H9 (cell line): ENCODE data around the gene F3. TPM values are rescaled to one million over a fixed set of nuclear protein-coding genes. Genes with fewer than 3 reads are reported as not detected.

Source experiments
- DNase-seq: peaks from one replicate; pipeline ENCODE4 v3.0.0-alpha.2; 2017
- H2AFZ ChIP-seq: one replicate; pipeline ENCODE4 v1.6.1; 2013; ENCODE audit warnings: mild to moderate bottlenecking, low read length, control low read depth, moderate library complexity
- H2AK5ac ChIP-seq: 2 replicates; pipeline ENCODE4 v1.6.1; 2013; ENCODE audit warnings: low read length, control low read depth, mixed read lengths; ENCODE audit not compliant: insufficient read length
- H2BK120ac ChIP-seq: one replicate; pipeline ENCODE4 v1.6.1; 2013; ENCODE audit warnings: low read depth, mild to moderate bottlenecking, low read length, control low read depth, inconsistent platforms; ENCODE audit not compliant: poor library complexity, severe bottlenecking
- H2BK12ac ChIP-seq: 2 replicates; pipeline ENCODE4 v1.6.1; 2013; ENCODE audit warnings: low read length, control low read depth, mixed read lengths, low read depth; ENCODE audit not compliant: insufficient read length
- H2BK15ac ChIP-seq: 2 replicates; pipeline ENCODE4 v1.6.1; 2013; ENCODE audit warnings: low read depth, low read length, control low read depth
- H2BK20ac ChIP-seq: one replicate; pipeline ENCODE4 v1.6.1; 2013; ENCODE audit warnings: low read depth, mild to moderate bottlenecking, low read length, control low read depth, inconsistent platforms; ENCODE audit not compliant: poor library complexity, severe bottlenecking
- H2BK5ac ChIP-seq: 2 replicates; pipeline ENCODE4 v1.6.1; 2013; ENCODE audit warnings: low read length, control low read depth, mixed read lengths; ENCODE audit not compliant: insufficient read length
- H3K14ac ChIP-seq: 2 replicates; pipeline ENCODE4 v1.6.1; 2013; ENCODE audit warnings: low read length, control low read depth; ENCODE audit not compliant: insufficient read depth
- H3K18ac ChIP-seq: 2 replicates; pipeline ENCODE4 v1.6.1; 2013; ENCODE audit warnings: low read depth, mild to moderate bottlenecking, mixed read lengths, low read length, control low read depth; ENCODE audit not compliant: insufficient read length
- H3K23ac ChIP-seq: 2 replicates; pipeline ENCODE4 v1.6.1; 2013; ENCODE audit warnings: low read length, control low read depth, mixed read lengths, low read depth; ENCODE audit not compliant: insufficient read length
- H3K23me2 ChIP-seq: 2 replicates; pipeline ENCODE4 v1.6.1; 2013; ENCODE audit warnings: low read depth, mild to moderate bottlenecking, mixed read lengths, low read length, control low read depth; ENCODE audit not compliant: insufficient read length, poor library complexity, severe bottlenecking
- H3K27ac ChIP-seq: 2 replicates; pipeline ENCODE4 v1.5.1; 2013; ENCODE audit warnings: low read length, control low read depth, mixed read lengths, low read depth; ENCODE audit not compliant: insufficient read length
- H3K27me3 ChIP-seq: 2 replicates; pipeline ENCODE4 v1.6.1; 2013; ENCODE audit warnings: low read length, control low read depth, inconsistent platforms; ENCODE audit not compliant: insufficient read depth
- H3K4ac ChIP-seq: 2 replicates; pipeline ENCODE4 v1.6.1; 2013; ENCODE audit warnings: low read depth, mild to moderate bottlenecking, control low read depth, inconsistent platforms, low read length, moderate library complexity
- H3K4me1 ChIP-seq: 2 replicates; pipeline ENCODE4 v1.6.1; 2013; ENCODE audit warnings: low read length, control low read depth, inconsistent platforms; ENCODE audit not compliant: insufficient read depth
- H3K4me2 ChIP-seq: 2 replicates; pipeline ENCODE4 v1.6.1; 2013; ENCODE audit warnings: low read length, control low read depth, mixed read lengths; ENCODE audit not compliant: insufficient read length, insufficient read depth
- H3K56ac ChIP-seq: 2 replicates; pipeline ENCODE4 v1.6.1; 2013; ENCODE audit warnings: low read depth, mild to moderate bottlenecking, mixed read lengths, low read length, control low read depth; ENCODE audit not compliant: insufficient read length
- H3K79me1 ChIP-seq: 2 replicates; pipeline ENCODE4 v1.6.1; 2013; ENCODE audit warnings: low read depth, mild to moderate bottlenecking, moderate library complexity, low read length, control low read depth, inconsistent platforms; ENCODE audit not compliant: insufficient read depth, poor library complexity, severe bottlenecking
- H3K79me2 ChIP-seq: 2 replicates; pipeline ENCODE4 v1.6.1; 2013; ENCODE audit warnings: low read length, control low read depth, inconsistent platforms; ENCODE audit not compliant: insufficient read depth
- H3K9ac ChIP-seq: 2 replicates; pipeline ENCODE4 v1.6.1; 2013; ENCODE audit warnings: low read length, control low read depth, mixed read lengths; ENCODE audit not compliant: insufficient read length; ENCODE audit errors: extremely low read depth
- H3K9me3 ChIP-seq: one replicate; pipeline ENCODE4 v1.6.1; 2013; ENCODE audit warnings: low read depth, low read length, inconsistent platforms; ENCODE audit not compliant: control insufficient read depth
- H3T11ph ChIP-seq: one replicate; pipeline ENCODE4 v1.6.1; 2013; ENCODE audit warnings: mild to moderate bottlenecking, low read length, control low read depth, inconsistent platforms
- H4K20me1 ChIP-seq: one replicate; pipeline ENCODE4 v1.6.1; 2013; ENCODE audit not compliant: control insufficient read depth, insufficient read length, insufficient read depth
- H4K5ac ChIP-seq: 2 replicates; pipeline ENCODE4 v1.6.1; 2013; ENCODE audit warnings: low read depth, mild to moderate bottlenecking, mixed read lengths, low read length, control low read depth; ENCODE audit not compliant: insufficient read length
- H4K8ac ChIP-seq: replicated peaks from 2 replicates; pipeline ENCODE4 v1.6.1; 2013; ENCODE audit warnings: low read length, control low read depth, mixed read lengths, low read depth; ENCODE audit not compliant: insufficient read length
- H4K91ac ChIP-seq: 2 replicates; pipeline ENCODE4 v1.6.1; 2013; ENCODE audit warnings: low read depth, mild to moderate bottlenecking, moderate library complexity, mixed read lengths, low read length, control low read depth; ENCODE audit not compliant: insufficient read length
- H3K27ac Mint-ChIP-seq, 3 experiments: 2 replicates in 2 of 3; 3 replicates in 1 of 3; pipeline ENCODE4 v1.8.0; 2020 to 2021; ENCODE audit warnings: mixed read lengths in 3 of 3, mild to moderate bottlenecking in 1 of 3, moderate library complexity in 1 of 3
- H3K27me3 Mint-ChIP-seq: 2 replicates; pipeline ENCODE4 v1.8.0; 2021; ENCODE audit warnings: low read depth, mild to moderate bottlenecking, moderate library complexity, mixed read lengths
- H3K36me3 Mint-ChIP-seq, 3 experiments: 2 replicates in 2 of 3; 3 replicates in 1 of 3; pipeline ENCODE4 v1.8.0; 2020 to 2021; ENCODE audit warnings: low read depth in 3 of 3, mixed read lengths in 3 of 3; ENCODE audit not compliant: insufficient read depth in 1 of 3
- H3K4me1 Mint-ChIP-seq, 2 experiments: 2 replicates each; pipeline ENCODE4 v1.8.0; 2020; ENCODE audit warnings: mixed read lengths in 2 of 2
- H3K4me3 Mint-ChIP-seq, 2 experiments: 2 replicates in 1 of 2; 3 replicates in 1 of 2; pipeline ENCODE4 v1.8.0; 2020 to 2021; ENCODE audit warnings: mild to moderate bottlenecking in 2 of 2, mixed read lengths in 2 of 2, moderate library complexity in 1 of 2
- H3K9me3 Mint-ChIP-seq, 2 experiments: 2 replicates in 1 of 2; 3 replicates in 1 of 2; pipeline ENCODE4 v1.8.0; 2020; ENCODE audit warnings: mild to moderate bottlenecking in 2 of 2, mixed read lengths in 2 of 2, moderate library complexity in 1 of 2
- CTCF ChIP-seq: fragments of 200-600 bp; sonication (generic); conservative IDR thresholded peaks from 3 replicates; pipeline ENCODE4 v1.8.0; 2021; ENCODE audit warnings: antibody characterized with exemption, mild to moderate bottlenecking
- WGBS: extraction: QIAGEN DNeasy Blood & Tissue Kit; methylation state at CpG from one replicate; pipeline ENCODE4 v1.1.7; 2013; ENCODE audit warnings: missing lambda C conversion rate, low lambda C conversion rate, mixed read lengths; ENCODE audit not compliant: insufficient read length; ENCODE audit errors: extremely low coverage; 5-methylcytosine and 5-hydroxymethylcytosine counted together
- total RNA-seq: library from RNA; stranded (reverse); gene quantifications from 2 replicates; pipeline ENCODE4 v1.2.1, GENCODE V29; 2021

F3 gene
- total RNA-seq, 1 experiment from 2014 or later = 21.7 TPM

DNA sequence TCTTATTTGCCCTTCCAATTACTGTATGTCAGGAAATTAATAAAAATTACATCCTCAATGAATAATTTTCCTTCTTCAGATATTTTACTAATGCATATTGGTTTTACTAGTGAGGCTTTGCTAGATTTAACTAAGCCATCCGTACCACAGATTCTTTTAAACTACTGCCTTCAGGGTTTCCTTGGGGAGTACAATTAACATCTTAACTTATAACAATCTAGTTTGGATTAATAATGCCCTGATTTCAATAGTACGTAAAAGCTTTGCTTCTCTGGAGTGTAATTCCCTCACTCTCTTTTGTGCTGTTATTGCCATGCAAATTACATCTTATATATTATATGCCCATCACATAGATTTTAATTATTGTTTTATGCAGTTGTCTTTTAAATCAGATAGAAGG, 24.3 kb upstream of the F3 start:
- H3K4me2 ChIP-seq = no peak overlapping the region
- no CpG with 5 or more reads among the region's 2 CpGs for WGBS
- H4K8ac ChIP-seq = no peak overlapping the region
- no peak overlapping the region for H2AFZ ChIP-seq
- H2BK20ac ChIP-seq = no peak overlapping the region
- H3K27me3 Mint-ChIP-seq = no peaks in the 10 kb centered on the region
- H3K4me3 Mint-ChIP-seq = no peak overlapping the region
- H3K4me1 ChIP-seq = no peaks in the 10 kb centered on the region
- no peak overlapping the region for H2AK5ac ChIP-seq
- H3K9me3 ChIP-seq = no peaks in the 10 kb centered on the region
- H3K79me2 ChIP-seq = no peaks in the 10 kb centered on the region
- H4K5ac ChIP-seq = no peak overlapping the region
- no peak overlapping the region for H2BK12ac ChIP-seq
- H3K9me3 Mint-ChIP-seq = peaks cover 5 to 6% of the 10 kb centered on the region in 2 experiments; a peak in 2 of 5 replicates
- no peaks in the 10 kb centered on the region for H3K79me1 ChIP-seq
- no peak overlapping the region for H3K27ac Mint-ChIP-seq
- no peak overlapping the region for H2BK15ac ChIP-seq
- H3K14ac ChIP-seq = no peak overlapping the region
- peaks cover 0 to 6% of the 10 kb centered on the region in 2 experiments; a peak in 3 of 4 replicates for H3K4me1 Mint-ChIP-seq
- H3K56ac ChIP-seq = no peak overlapping the region
- H3T11ph ChIP-seq = no peak overlapping the region
- no peaks in the 10 kb centered on the region for H4K20me1 ChIP-seq
- TF ChIP-seq CTCF = no peak
- H3K36me3 Mint-ChIP-seq = peaks cover 0 to 7% (median 0%) of the 10 kb centered on the region in 3 experiments; a peak in 2 of 7 replicates
- no peak overlapping the region for H3K27ac ChIP-seq
- H3K23ac ChIP-seq = no peak overlapping the region
- no peak overlapping the region for H2BK120ac ChIP-seq
- peaks cover 4% of the 10 kb centered on the region for H3K23me2 ChIP-seq
- no peaks in the 10 kb centered on the region for H3K27me3 ChIP-seq
- H2BK5ac ChIP-seq = no peak overlapping the region
- H4K91ac ChIP-seq = no peak overlapping the region
- H3K9ac ChIP-seq = no peak overlapping the region
- no peak overlapping the region for H3K4ac ChIP-seq
- no peak overlapping the region for H3K18ac ChIP-seq
- no peak for DNase-seq
